Mammary epithelial cell (primary cell): ENCODE results near the gene EFNA5.

Source experiments
- EZH2 ChIP-seq: IDR thresholded peaks from 2 replicates; pipeline ENCODE4 v1.6.1; 2012; ENCODE audit warnings: low read length, inconsistent platforms, borderline replicate concordance
- TF ChIP-seq, protein P1 (sequence below), 2 donors: IDR thresholded peaks in 1 of 2; conservative IDR thresholded peaks in 1 of 2; 2 replicates each; pipeline ENCODE4 v1.5.1; 2011 to 2012; ENCODE audit warnings: inconsistent platforms in 2 of 2, low read length in 2 of 2, mild to moderate bottlenecking in 2 of 2, control low read depth in 1 of 2, low read depth in 1 of 2; ENCODE audit not compliant: insufficient read depth in 1 of 2; ENCODE audit errors: extremely low read depth in 1 of 2

DNA sequence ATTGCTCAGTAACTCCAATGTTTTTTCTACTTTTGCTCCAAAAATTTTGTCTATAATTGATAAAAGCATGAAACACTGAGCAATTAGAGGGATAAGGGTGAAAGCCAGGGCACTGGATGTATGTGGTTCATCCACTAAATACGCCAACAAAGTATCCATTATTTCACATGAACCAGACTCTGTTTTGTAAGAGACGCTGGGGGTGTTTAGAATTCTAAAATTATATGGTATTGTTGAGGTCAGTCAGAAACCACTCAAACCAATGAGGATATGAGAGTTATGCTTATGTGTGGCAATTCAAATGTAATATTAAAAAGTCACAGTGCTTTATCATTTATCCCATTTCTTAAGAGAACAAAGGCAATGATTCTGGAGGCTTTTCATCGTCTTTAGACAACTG is 220.2 kb downstream of the EFNA5 start:
- TF ChIP-seq, protein P1, sequence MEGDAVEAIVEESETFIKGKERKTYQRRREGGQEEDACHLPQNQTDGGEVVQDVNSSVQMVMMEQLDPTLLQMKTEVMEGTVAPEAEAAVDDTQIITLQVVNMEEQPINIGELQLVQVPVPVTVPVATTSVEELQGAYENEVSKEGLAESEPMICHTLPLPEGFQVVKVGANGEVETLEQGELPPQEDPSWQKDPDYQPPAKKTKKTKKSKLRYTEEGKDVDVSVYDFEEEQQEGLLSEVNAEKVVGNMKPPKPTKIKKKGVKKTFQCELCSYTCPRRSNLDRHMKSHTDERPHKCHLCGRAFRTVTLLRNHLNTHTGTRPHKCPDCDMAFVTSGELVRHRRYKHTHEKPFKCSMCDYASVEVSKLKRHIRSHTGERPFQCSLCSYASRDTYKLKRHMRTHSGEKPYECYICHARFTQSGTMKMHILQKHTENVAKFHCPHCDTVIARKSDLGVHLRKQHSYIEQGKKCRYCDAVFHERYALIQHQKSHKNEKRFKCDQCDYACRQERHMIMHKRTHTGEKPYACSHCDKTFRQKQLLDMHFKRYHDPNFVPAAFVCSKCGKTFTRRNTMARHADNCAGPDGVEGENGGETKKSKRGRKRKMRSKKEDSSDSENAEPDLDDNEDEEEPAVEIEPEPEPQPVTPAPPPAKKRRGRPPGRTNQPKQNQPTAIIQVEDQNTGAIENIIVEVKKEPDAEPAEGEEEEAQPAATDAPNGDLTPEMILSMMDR (conservative IDR thresholded peaks at IDR 0.05 in 1 of 2, IDR thresholded peaks at IDR 0.05 in 1 of 2; ENCODE audit: extremely low read depth in 1 of 2, insufficient read depth in 1 of 2, low read depth in 1 of 2, low read length in 2 of 2) = no peak
- TF ChIP-seq EZH2 = no peak
